ENCODE data around the gene TCF4.

Gene TCF4

DNA sequence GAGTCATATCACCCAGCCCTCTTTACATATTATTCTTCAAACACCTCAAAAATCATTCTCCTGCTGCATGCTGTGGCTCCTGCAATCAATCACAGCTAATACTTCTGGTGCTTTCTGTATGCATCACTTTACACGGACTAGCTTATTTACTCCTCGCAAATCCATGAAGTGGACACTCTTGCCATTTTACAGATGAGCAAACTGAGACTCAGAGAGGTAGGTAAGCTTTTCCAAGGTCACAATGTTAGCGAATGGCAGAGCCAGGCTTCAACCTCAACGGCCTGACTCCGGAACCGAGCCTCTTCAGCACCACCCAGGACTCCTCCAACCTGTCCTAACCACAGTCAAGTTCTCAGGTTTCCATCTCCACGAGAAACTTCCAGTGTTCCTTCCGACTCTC lies 36.8 kb downstream of the TCF4 start:
- TF ChIP-seq ZNF8 (CRISPR knock-in tag; IDR thresholded peaks at IDR 0.05) (no peak), RARB (CRISPR knock-in tag; IDR thresholded peaks at IDR 0.05) (no peak), ESRRG (CRISPR knock-in tag; IDR thresholded peaks at IDR 0.05) (no peak), GLIS3 (CRISPR knock-in tag; IDR thresholded peaks at IDR 0.05) (no peak), ZFP30 (CRISPR knock-in tag; IDR thresholded peaks at IDR 0.05) (no peak), OSR1 (CRISPR knock-in tag; IDR thresholded peaks at IDR 0.05) (no peak), TSHZ2 (CRISPR knock-in tag; IDR thresholded peaks at IDR 0.05) (no peak), ZNF70 (CRISPR knock-in tag; IDR thresholded peaks at IDR 0.05) (no peak), ARNTL (CRISPR knock-in tag; IDR thresholded peaks at IDR 0.05; ENCODE audit: borderline replicate concordance, low read depth) (no peak), CREB5 (CRISPR knock-in tag; IDR thresholded peaks at IDR 0.05; ENCODE audit: low read depth) (no peak), PPARA (CRISPR knock-in tag; IDR thresholded peaks at IDR 0.05; ENCODE audit: borderline replicate concordance) (no peak), ZNF565 (CRISPR knock-in tag; conservative IDR thresholded peaks at IDR 0.05; ENCODE audit: low read depth) (no peak), SNAI2 (CRISPR knock-in tag; IDR thresholded peaks at IDR 0.05) (no peak), ZFP3 (CRISPR knock-in tag; IDR thresholded peaks at IDR 0.05) (no peak), CSDC2 (CRISPR knock-in tag; IDR thresholded peaks at IDR 0.05) (no peak), ZC3H10 (CRISPR knock-in tag; IDR thresholded peaks at IDR 0.05) (no peak), TCF4 (CRISPR knock-in tag; IDR thresholded peaks at IDR 0.05; ENCODE audit: borderline replicate concordance) (no peak)
- TF ChIP-seq, protein P1, sequence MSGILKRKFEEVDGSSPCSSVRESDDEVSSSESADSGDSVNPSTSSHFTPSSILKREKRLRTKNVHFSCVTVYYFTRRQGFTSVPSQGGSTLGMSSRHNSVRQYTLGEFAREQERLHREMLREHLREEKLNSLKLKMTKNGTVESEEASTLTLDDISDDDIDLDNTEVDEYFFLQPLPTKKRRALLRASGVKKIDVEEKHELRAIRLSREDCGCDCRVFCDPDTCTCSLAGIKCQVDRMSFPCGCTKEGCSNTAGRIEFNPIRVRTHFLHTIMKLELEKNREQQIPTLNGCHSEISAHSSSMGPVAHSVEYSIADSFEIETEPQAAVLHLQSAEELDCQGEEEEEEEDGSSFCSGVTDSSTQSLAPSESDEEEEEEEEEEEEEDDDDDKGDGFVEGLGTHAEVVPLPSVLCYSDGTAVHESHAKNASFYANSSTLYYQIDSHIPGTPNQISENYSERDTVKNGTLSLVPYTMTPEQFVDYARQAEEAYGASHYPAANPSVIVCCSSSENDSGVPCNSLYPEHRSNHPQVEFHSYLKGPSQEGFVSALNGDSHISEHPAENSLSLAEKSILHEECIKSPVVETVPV (CRISPR knock-in tag; IDR thresholded peaks at IDR 0.05): no peak
- TF ChIP-seq, protein P2, sequence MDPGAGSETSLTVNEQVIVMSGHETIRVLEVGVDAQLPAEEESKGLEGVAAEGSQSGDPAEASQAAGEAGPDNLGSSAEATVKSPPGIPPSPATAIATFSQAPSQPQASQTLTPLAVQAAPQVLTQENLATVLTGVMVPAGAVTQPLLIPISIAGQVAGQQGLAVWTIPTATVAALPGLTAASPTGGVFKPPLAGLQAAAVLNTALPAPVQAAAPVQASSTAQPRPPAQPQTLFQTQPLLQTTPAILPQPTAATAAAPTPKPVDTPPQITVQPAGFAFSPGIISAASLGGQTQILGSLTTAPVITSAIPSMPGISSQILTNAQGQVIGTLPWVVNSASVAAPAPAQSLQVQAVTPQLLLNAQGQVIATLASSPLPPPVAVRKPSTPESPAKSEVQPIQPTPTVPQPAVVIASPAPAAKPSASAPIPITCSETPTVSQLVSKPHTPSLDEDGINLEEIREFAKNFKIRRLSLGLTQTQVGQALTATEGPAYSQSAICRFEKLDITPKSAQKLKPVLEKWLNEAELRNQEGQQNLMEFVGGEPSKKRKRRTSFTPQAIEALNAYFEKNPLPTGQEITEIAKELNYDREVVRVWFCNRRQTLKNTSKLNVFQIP (CRISPR knock-in tag; IDR thresholded peaks at IDR 0.05; ENCODE audit: borderline replicate concordance, low read depth): no peak
- no peak for ATAC-seq

DNA sequence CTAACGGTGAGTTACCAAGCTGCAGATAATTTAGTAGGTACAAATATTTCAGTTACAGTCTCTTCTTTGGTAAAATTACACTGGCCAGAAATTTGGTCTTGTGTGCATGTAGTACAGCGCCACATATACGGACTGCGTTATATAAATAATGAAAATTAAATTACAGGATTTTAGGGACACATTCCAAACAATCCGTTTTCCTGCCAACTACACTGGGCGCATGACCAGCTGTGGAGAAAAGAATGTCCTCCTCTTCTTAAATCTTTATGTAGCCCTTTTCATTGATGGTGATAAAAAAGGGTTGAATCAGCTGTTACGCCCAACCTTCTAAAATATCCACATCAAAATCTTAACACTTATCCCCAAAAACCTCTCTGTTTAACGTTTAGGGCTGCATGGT lies 37.5 kb downstream of the TCF4 start:
- ATAC-seq: no peak
- no peak for TF ChIP-seq BACH2 (CRISPR knock-in tag; IDR thresholded peaks at IDR 0.05; ENCODE audit: borderline replicate concordance)
- TF ChIP-seq, protein P1 (CRISPR knock-in tag; IDR thresholded peaks at IDR 0.05): no peak
- TF ChIP-seq TCF4 (CRISPR knock-in tag; IDR thresholded peaks at IDR 0.05; ENCODE audit: borderline replicate concordance): no peak
- TF ChIP-seq ESRRG (CRISPR knock-in tag; IDR thresholded peaks at IDR 0.05): no peak
- TF ChIP-seq OSR1 (CRISPR knock-in tag; IDR thresholded peaks at IDR 0.05): no peak
- TF ChIP-seq ZC3H10 (CRISPR knock-in tag; IDR thresholded peaks at IDR 0.05): no peak
- TF ChIP-seq ZNF8 (CRISPR knock-in tag; IDR thresholded peaks at IDR 0.05): no peak
- TF ChIP-seq SNAI2 (CRISPR knock-in tag; IDR thresholded peaks at IDR 0.05): no peak
- TF ChIP-seq TOX (CRISPR knock-in tag; IDR thresholded peaks at IDR 0.05; ENCODE audit: borderline replicate concordance): no peak
- no peak for TF ChIP-seq RARB (CRISPR knock-in tag; IDR thresholded peaks at IDR 0.05)
- TF ChIP-seq, protein P2 (CRISPR knock-in tag; IDR thresholded peaks at IDR 0.05; ENCODE audit: borderline replicate concordance, low read depth): no peak
- TF ChIP-seq TSHZ2 (CRISPR knock-in tag; IDR thresholded peaks at IDR 0.05): no peak
- TF ChIP-seq CREB5 (CRISPR knock-in tag; IDR thresholded peaks at IDR 0.05; ENCODE audit: low read depth): no peak
- no peak for TF ChIP-seq ISL1 (CRISPR knock-in tag; IDR thresholded peaks at IDR 0.05)
- TF ChIP-seq ZFP3 (CRISPR knock-in tag; IDR thresholded peaks at IDR 0.05): no peak
- TF ChIP-seq ARNTL (CRISPR knock-in tag; IDR thresholded peaks at IDR 0.05; ENCODE audit: borderline replicate concordance, low read depth): no peak
- no peak for TF ChIP-seq GLIS3 (CRISPR knock-in tag; IDR thresholded peaks at IDR 0.05)
- TF ChIP-seq PPARA (CRISPR knock-in tag; IDR thresholded peaks at IDR 0.05; ENCODE audit: borderline replicate concordance): no peak
- no peak for TF ChIP-seq ZNF70 (CRISPR knock-in tag; IDR thresholded peaks at IDR 0.05)

All from SK-N-SH treated with all-trans-retinoic acid at 6 μM for 48 hours (cell line).